HL-60 (cell line): ENCODE results near the gene ZNF618.

ENCODE experiments used
- DNase-seq, 2 experiments: peaks; one replicate each; pipeline ENCODE4 v3.0.0-alpha.2; 2010 to 2020; ENCODE audit warnings: low read depth in 1 of 2, low spot score in 1 of 2
- H3K27ac ChIP-seq: fragments of 250-450 bp; sonication (Bioruptor Pico); replicated peaks from 2 replicates; pipeline ENCODE4 v1.5.1; 2020; ENCODE audit warnings: mild to moderate bottlenecking, moderate library complexity
- H3K27me3 ChIP-seq: fragments of 250-450 bp; sonication (Bioruptor Pico); 2 replicates; pipeline ENCODE4 v1.5.1; 2021; ENCODE audit warnings: mild to moderate bottlenecking, moderate library complexity; ENCODE audit not compliant: insufficient read depth, poor library complexity, severe bottlenecking
- H3K4me3 ChIP-seq: replicated peaks from 2 replicates; pipeline ENCODE4 v1.5.1; 2011; ENCODE audit warnings: mild to moderate bottlenecking, control low read depth, low read length; ENCODE audit not compliant: insufficient read depth
- GABPA ChIP-seq: IDR thresholded peaks from 2 replicates; pipeline ENCODE4 v1.6.1; 2012; ENCODE audit warnings: low read depth
- POLR2AphosphoS5 ChIP-seq: IDR thresholded peaks from 2 replicates; pipeline ENCODE4 v1.6.1; 2012; ENCODE audit warnings: low read depth
- REST ChIP-seq: IDR thresholded peaks from 2 replicates; pipeline ENCODE4 v1.6.1; 2012; ENCODE audit warnings: low read depth; ENCODE audit not compliant: insufficient replicate concordance
- SPI1 ChIP-seq: IDR thresholded peaks from 2 replicates; pipeline ENCODE4 v1.6.1; 2012; ENCODE audit warnings: low read depth, mild to moderate bottlenecking, borderline replicate concordance
- TF ChIP-seq, protein P1 (sequence below): IDR thresholded peaks from one replicate; pipeline ENCODE4 v1.5.1; 2011; ENCODE audit warnings: low read length, control low read depth, inconsistent platforms; ENCODE audit not compliant: insufficient read depth

ZNF618 gene

GRCh38 chr9:114094971-114095370 lies 218.9 kb downstream of the ZNF618 start:
- TF ChIP-seq GABPA = no peak
- TF ChIP-seq REST = no peak
- no peak for TF ChIP-seq SPI1
- H3K27me3 ChIP-seq = peaks cover 8% of the 10 kb centered on the region
- H3K4me3 ChIP-seq = no peak overlapping the region
- DNase-seq = no peak
- H3K27ac ChIP-seq = no peak overlapping the region

GRCh38 chr9:114096041-114096511 lies 220.0 kb downstream of the ZNF618 start:
- TF ChIP-seq POLR2AphosphoS5 (no peak), GABPA (no peak), SPI1 (no peak), REST (no peak)
- TF ChIP-seq, protein P1, sequence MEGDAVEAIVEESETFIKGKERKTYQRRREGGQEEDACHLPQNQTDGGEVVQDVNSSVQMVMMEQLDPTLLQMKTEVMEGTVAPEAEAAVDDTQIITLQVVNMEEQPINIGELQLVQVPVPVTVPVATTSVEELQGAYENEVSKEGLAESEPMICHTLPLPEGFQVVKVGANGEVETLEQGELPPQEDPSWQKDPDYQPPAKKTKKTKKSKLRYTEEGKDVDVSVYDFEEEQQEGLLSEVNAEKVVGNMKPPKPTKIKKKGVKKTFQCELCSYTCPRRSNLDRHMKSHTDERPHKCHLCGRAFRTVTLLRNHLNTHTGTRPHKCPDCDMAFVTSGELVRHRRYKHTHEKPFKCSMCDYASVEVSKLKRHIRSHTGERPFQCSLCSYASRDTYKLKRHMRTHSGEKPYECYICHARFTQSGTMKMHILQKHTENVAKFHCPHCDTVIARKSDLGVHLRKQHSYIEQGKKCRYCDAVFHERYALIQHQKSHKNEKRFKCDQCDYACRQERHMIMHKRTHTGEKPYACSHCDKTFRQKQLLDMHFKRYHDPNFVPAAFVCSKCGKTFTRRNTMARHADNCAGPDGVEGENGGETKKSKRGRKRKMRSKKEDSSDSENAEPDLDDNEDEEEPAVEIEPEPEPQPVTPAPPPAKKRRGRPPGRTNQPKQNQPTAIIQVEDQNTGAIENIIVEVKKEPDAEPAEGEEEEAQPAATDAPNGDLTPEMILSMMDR = no peak
- Histone ChIP-seq H3K27me3 (peaks cover 13% of the 10 kb centered on the region), H3K27ac (no peak overlapping the region), H3K4me3 (no peak overlapping the region)
- no peak for DNase-seq

- Histone ChIP-seq H3K27me3 (peaks cover 13% of the 10 kb centered on the region), H3K27ac (no peak overlapping the region), H3K4me3 (no peak overlapping the region)
- DNase-seq = no peak
- no peak for TF ChIP-seq SPI1
These were observed 220.9 kb downstream of the ZNF618 start for GRCh38 chr9:114096866-114097612.

GRCh38 chr9:114097613-114098020 lies 221.5 kb downstream of the ZNF618 start:
- TF ChIP-seq GABPA (no peak), SPI1 (no peak), POLR2AphosphoS5 (no peak), REST (no peak)
- TF ChIP-seq, protein P1 = no peak
- Histone ChIP-seq H3K27me3 (peaks cover 13% of the 10 kb centered on the region), H3K27ac (no peak overlapping the region), H3K4me3 (peak overlapping the region; percentile 50)
- DNase-seq = no peak
